T47D (cell line): Measurements from ENCODE around the gene DAAM2.
A peak's percentile ranks its signal among the peaks of the same experiment; 100 is the strongest.

Source experiments
- DNase-seq, 2 experiments: peaks; one replicate each; pipeline versions ENCODE4 v3.0.0 to v3.0.0-alpha.2; 2011 to 2012; ENCODE audit warnings: low read depth in 1 of 2, low spot score in 1 of 2
- JUND ChIP-seq: IDR thresholded peaks from 2 replicates; pipeline ENCODE4 v1.6.1; 2012; ENCODE audit warnings: low read depth
- in situ Hi-C: cut with HindIII; loops from 2 replicates; pipeline ENCODE4 v1.10.0; 2016; ENCODE audit warnings: low sequenced_read_pairs, low pct_unique_long_range_greater_than_20kb

DAAM2 gene

DNA sequence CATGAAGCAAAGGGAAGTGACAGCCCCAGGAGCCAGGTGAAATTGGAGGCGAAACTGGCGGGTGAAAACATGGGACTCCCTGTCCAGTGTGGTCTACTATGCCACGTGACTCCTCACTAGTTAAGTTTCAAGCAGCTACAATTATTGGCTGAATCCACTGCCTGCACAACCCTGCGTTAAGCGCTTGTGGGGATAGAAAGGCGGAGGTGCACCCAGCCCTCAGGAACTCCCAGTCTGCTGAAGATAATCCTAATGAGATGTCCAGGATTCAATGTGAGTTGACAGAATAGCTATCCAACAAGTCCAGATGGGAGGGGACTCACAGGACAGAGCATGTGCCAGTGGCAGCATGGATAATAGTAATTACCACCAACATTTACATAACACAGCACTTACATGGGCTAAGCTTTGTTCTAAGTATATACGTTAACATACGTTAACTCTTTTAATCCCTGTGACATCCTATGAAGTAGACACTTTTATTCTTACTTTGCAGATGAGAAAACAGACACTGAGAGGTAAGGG, 140.3 kb downstream of the DAAM2 start:
- TF ChIP-seq JUND, result no peak
- in situ Hi-C loops, result no loop called here
- DNase-seq, result no peak

DNA sequence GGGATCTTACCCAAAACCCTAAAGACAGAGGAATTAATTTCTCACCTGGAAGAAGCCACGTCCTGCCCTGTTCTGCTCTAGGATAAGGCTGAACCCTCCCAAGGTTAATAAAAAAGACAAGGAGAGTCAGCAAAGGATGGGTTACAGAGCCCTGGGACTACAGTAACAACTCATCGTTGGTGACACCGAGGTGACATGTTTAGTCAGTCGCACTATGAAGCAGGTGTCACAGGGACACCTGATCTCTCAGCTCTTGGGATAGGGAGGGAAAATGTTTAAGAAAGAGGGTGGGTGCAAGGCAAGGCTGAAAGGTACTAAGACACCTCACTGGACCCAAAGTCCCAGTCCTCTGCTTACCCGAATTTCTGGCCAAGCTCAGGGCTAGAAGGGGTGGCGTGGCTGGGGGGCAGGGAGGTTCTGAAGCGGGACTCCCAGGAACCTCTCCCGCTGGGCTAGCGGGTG, 141.5 kb downstream of the DAAM2 start:
- TF ChIP-seq JUND, result no peak
- no peak for DNase-seq
- in situ Hi-C loops, result no loop called here

DNA sequence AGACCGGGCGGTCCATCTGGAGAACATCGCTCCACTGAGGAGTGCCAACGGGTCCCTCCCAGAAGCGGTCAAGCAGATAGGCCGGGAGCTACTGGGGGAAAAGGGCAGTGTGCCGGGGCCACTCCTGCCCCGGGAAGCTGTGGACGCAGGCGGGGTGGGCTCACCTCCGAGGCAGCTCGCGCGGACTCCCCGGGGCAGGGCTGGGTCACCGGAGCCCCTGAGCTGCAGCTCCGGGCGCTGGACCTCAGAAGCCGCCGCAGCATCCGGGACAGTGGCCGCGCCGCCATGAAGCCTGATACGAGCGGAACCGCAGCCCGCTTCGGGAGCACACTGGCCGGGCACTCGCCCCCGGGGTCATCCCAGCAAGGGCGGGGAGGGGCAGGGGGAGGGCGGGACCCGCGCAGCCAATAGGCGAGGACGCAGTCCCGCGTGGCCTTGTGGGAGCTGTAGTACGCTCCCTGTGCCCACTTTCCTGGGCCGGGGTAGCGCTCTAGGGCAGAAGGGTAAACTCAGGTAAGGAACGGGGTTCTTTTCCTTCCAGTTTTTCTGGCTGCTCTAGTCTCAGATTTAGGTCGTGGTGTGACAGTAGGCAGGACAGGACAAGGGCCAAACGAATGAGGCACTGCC, 142.1 kb downstream of the DAAM2 start, which contains the start of gene MOCS1:
TSS of gene MOCS1 (minus strand) at position 332 of the 627 bp plus-strand sequence. CDS start at position 287, 45 bp downstream.
- DNase-seq, result peak; percentile 69 to 74
- in situ Hi-C loops, result no loop called here
- no peak for TF ChIP-seq JUND

GRCh38 chr6:39935241-39935640, 143.1 kb downstream of the DAAM2 start:
- TF ChIP-seq JUND, result no peak
- in situ Hi-C loops, result no loop called here
- DNase-seq, result no peak

DNA sequence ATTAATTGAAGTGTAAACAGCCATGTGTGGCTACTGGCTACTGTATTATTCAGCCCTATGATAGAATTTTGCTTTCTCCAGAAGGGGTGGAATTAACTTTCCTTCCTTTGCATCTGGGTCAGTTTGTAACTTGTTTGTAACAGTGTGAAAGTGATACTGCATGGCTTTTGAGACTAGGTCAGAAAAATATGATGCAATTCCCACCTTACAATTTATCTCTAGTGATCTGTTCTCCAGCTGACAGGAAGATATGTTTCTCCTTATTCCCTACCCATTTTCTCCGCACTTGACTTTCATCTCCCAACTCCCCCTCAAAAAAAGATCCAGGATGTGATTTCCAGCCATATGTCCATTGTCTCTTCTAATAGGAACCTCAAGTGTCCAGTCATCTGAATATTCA, 144.7 kb downstream of the DAAM2 start:
- no peak for DNase-seq
- in situ Hi-C loops, result no loop called here
- TF ChIP-seq JUND, result no peak

DNA sequence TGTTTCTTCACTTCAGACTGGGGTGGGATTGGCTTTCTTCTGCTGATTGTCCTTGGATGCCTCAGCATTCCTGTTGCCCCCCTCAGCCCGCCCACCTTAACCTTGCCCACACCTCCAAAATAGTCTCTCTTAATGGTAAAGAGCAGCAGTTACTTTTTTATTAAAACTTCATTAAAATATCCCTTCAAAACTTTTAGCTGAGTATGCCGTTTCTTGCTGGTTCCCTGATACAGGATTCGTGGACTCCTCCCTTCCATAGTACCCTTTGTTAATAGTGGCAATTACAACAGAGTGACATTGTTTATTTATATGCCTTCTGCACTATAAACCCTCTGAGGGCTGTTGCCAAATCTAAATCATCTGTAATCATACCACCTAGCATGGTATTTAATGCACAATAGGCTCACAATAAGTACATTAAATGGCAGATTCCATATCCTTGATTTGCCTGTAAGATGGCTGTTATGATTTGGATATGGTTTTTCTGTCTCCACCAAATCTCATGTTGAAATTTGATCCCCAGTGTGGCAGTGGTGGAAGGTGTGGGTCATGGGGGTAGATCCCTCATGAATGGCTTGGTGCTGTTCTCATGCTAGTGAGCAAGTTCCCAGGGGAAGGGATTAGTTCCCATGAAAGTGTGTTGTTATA, 145.6 kb downstream of the DAAM2 start:
- TF ChIP-seq JUND, result no peak
- DNase-seq, result no peak
- in situ Hi-C loops, result no loop called here

GRCh38 chr6:39938773-39939654, 146.8 kb downstream of the DAAM2 start:
- no peak for DNase-seq
- in situ Hi-C loops, result no loop called here
- no peak for TF ChIP-seq JUND

- no peak for DNase-seq
- TF ChIP-seq JUND, result no peak
- in situ Hi-C loops, result no loop called here
These were observed 149.0 kb downstream of the DAAM2 start for GRCh38 chr6:39941138-39941537.

DNA sequence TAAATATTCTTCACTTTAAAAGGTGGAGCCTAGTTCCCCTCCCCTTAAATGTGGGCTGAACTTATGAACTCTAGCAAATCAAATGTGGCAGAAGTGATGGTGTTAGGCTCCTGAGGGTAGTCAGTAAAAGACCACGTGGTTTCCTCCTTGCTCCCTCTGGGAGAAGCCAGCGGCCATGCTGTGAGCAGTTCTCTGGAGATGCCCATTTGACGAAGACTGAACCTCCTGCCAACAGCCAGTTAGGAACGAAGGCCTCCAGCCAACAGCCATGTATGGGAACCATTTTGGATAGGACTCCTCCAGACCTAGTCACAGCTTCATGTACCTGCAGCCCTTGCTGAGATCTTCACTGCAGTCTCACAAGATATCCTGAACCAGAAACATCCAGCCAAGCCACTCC, 149.6 kb downstream of the DAAM2 start:
- in situ Hi-C loops, result no loop called here
- no peak for DNase-seq
- TF ChIP-seq JUND, result no peak

- no peak for DNase-seq
- in situ Hi-C loops, result no loop called here
- no peak for TF ChIP-seq JUND
These were observed 150.9 kb downstream of the DAAM2 start for GRCh38 chr6:39942903-39943580.

GRCh38 chr6:39945626-39946025, 153.4 kb downstream of the DAAM2 start:
- in situ Hi-C loops, result no loop called here
- DNase-seq, result no peak
- no peak for TF ChIP-seq JUND

DNA sequence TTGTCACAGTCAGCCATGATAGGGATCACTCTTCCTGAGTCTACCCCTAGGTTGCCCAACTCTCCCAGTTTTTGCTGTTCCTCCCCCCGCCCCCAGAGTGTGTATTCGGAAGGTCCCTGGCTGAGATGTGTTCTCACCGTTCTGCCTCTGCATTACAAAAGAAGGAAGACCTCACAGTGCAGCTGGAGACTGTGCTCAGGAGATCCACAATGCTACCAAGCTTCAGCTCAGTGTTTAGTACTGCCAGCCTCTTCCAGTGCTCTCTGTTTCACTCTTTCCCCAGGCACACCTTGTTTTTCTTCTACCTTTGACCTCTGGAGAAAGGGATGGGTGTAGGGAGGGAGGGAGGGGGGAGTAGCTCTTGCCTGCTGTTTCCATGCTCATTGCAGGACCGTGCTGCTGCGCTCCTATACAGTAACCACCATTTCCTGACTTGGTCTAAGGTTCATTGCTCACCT, 155.5 kb downstream of the DAAM2 start:
- no peak for TF ChIP-seq JUND
- in situ Hi-C loops, result no loop called here

More for the DNA sequence above, 155.5 kb downstream of the DAAM2 start:
- DNase-seq, result no peak
